Activated CD8-positive, alpha-beta T cell treated with anti-CD3 and anti-CD28 coated beads for 36 hours (primary cell): ENCODE measurements around the gene XDH. TPM values are rescaled to one million over a fixed set of nuclear protein-coding genes. Genes with fewer than 3 reads are reported as not detected.

Experiments used
- ATAC-seq: fragments of 200-7000 bp; cut with Tn5 transposase; one replicate; pipeline ENCODE4 v1.10.0; 2021; ENCODE audit warnings: mild to moderate bottlenecking, moderate library complexity
- CTCF ChIA-PET: fragments of 350-600 bp; sonication (Branson Sonifier 250); formaldehyde crosslinking; loops from one replicate; lab custom pipeline; 2021; ENCODE audit warnings: antibody characterized with exemption; lab: Charles Lee
- POLR2A ChIA-PET: fragments of 350-600 bp; sonication (Branson Sonifier 250); formaldehyde crosslinking; loops from one replicate; lab custom pipeline; 2021; ENCODE audit warnings: antibody characterized with exemption; lab: Charles Lee
- DNase-seq: peaks from one replicate; pipeline ENCODE4 v3.0.0-alpha.2; 2020
- H3K27ac Mint-ChIP-seq: one replicate; pipeline ENCODE4 v1.8.0; 2021; ENCODE audit warnings: mild to moderate bottlenecking, mixed read lengths
- H3K27me3 Mint-ChIP-seq: one replicate; pipeline ENCODE4 v1.8.0; 2021; ENCODE audit warnings: mixed read lengths
- H3K36me3 Mint-ChIP-seq: one replicate; pipeline ENCODE4 v1.8.0; 2021; ENCODE audit warnings: low read depth, mixed read lengths
- H3K4me1 Mint-ChIP-seq: one replicate; pipeline ENCODE4 v1.8.0; 2021; ENCODE audit warnings: low read depth, mixed read lengths
- H3K4me3 Mint-ChIP-seq: one replicate; pipeline ENCODE4 v1.8.0; 2021; ENCODE audit warnings: mild to moderate bottlenecking, moderate library complexity, mixed read lengths
- H3K9me3 Mint-ChIP-seq: one replicate; pipeline ENCODE4 v1.8.0; 2021; ENCODE audit warnings: mixed read lengths
- intact Hi-C: fragments of 100-400 bp; cut with micrococcal nuclease; formaldehyde crosslinking; loops from one replicate; pipeline ENCODE4 v1.10.0; 2022
- total RNA-seq, 2 experiments: library from RNA; stranded (reverse); gene quantifications; one replicate each; pipeline ENCODE4 v1.2.3, GENCODE V29; 2021
- TF ChIP-seq, protein P1 (sequence below): fragments of 200-600 bp; IDR thresholded peaks from one replicate; pipeline ENCODE4 v1.8.0; 2022; ENCODE audit warnings: antibody characterized with exemption, mild to moderate bottlenecking

XDH gene
- total RNA-seq, 2 experiments from 2014 or later, result 0.16 TPM; not detected in 1

DNA sequence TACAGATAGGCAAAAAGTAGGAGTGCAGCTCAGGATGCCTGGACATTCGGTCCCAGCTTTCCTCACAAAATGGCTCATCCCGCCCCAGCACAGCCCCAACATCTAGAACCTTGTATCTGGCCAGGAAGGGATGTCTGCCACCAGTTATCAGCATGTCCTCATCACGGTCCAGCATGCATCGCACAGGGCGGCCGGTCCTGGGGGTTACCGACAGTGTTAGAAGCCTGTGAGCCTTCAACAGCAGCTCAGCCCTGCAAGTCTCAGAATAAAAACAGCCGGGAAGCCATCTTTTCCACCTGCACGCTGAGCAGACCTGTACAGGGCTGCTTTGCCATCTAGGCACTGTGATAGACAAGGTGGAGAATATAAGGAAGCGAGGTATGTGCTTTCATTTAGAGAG, 49.2 kb downstream of the XDH start:
- H3K27me3 Mint-ChIP-seq, result peaks cover 4% of the 10 kb centered on the region
- DNase-seq (no peak), ATAC-seq (no peak)
- ChIA-PET POLR2A (no interaction called here), CTCF (no interaction called here)
- H3K4me3 Mint-ChIP-seq, result no peak overlapping the region
- H3K36me3 Mint-ChIP-seq, result no peaks in the 10 kb centered on the region
- no peaks in the 10 kb centered on the region for H3K4me1 Mint-ChIP-seq
- H3K27ac Mint-ChIP-seq, result no peak overlapping the region
- TF ChIP-seq, protein P1, sequence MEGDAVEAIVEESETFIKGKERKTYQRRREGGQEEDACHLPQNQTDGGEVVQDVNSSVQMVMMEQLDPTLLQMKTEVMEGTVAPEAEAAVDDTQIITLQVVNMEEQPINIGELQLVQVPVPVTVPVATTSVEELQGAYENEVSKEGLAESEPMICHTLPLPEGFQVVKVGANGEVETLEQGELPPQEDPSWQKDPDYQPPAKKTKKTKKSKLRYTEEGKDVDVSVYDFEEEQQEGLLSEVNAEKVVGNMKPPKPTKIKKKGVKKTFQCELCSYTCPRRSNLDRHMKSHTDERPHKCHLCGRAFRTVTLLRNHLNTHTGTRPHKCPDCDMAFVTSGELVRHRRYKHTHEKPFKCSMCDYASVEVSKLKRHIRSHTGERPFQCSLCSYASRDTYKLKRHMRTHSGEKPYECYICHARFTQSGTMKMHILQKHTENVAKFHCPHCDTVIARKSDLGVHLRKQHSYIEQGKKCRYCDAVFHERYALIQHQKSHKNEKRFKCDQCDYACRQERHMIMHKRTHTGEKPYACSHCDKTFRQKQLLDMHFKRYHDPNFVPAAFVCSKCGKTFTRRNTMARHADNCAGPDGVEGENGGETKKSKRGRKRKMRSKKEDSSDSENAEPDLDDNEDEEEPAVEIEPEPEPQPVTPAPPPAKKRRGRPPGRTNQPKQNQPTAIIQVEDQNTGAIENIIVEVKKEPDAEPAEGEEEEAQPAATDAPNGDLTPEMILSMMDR, result no peak
- intact Hi-C loops, result no loop called here
- H3K9me3 Mint-ChIP-seq, result no peaks in the 10 kb centered on the region

DNA sequence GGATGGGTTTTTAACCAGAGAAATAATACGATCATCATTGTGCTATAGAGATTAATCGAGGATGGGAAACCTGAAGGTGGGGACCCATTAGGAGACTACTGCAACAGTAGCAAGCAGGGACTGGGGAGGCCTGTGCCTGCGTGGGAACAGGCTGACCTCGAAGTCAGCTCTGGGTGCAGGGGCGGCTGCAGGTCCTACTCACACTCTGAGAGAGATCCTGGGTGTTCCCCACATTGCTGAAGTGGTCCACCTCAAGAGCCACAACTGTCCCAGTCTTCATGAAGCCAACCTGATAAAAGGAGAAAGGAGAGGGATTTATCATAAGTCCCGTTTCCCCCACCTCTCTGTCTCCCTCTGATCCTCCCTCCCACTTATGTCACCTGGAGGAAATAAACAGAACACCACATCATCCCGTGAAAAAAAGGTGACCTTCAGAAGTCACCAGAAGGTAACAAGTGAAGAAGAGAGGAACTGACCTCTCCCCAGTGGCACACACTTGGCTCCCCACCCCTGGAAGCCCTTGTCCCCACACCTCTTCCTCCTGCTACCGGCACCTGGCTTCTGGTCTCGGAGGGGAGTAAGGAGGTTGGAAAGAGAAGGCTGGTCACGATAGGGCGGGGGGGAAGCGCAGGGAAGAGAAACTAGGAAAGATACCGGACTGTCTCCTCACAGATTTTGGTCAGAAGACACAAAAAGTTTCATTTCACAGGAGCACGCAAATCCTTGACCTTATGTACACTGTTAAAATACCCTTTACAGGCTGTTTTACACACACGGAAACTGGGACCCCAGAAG, 50.4 kb downstream of the XDH start:
- Mint-ChIP-seq H3K4me3 (no peak overlapping the region), H3K27me3 (peaks cover 6% of the 10 kb centered on the region), H3K9me3 (no peaks in the 10 kb centered on the region), H3K36me3 (no peaks in the 10 kb centered on the region), H3K27ac (no peak overlapping the region), H3K4me1 (no peaks in the 10 kb centered on the region)
- ChIA-PET POLR2A (interaction anchor here (0.6 kb wide), 1 partner anchor 424 kb away, joined by 3 read pairs; no protein-coding TSS in a partner anchor), CTCF (no interaction called here)
- intact Hi-C loops, result no loop called here
- DNase-seq, result no peak
- TF ChIP-seq, protein P1, result no peak
- ATAC-seq, result no peak

DNA sequence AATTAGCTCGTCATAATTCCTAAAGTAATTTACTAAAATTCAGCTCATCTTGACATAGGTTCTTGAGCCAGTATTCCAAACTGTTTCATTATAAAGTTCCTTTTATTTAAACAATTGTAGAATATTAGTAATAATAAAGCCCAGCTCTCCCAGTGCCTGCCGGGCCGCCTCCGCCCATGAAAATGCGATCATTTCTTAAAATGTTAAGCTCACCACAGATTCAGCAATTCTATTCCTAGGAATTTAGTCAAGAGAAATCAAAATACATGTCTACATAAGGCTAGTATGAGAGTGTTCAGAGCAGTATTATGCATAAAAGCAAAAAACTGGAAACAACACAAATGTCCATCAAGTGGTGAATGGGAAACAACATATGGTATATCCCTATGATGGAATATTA, 52.0 kb downstream of the XDH start:
- CTCF ChIA-PET, result no interaction called here
- TF ChIP-seq, protein P1, result no peak
- Mint-ChIP-seq H3K4me3 (no peak overlapping the region), H3K9me3 (no peaks in the 10 kb centered on the region), H3K27me3 (peaks cover 8% of the 10 kb centered on the region), H3K27ac (no peak overlapping the region), H3K4me1 (no peaks in the 10 kb centered on the region), H3K36me3 (no peaks in the 10 kb centered on the region)
- intact Hi-C loops, result no loop called here
- DNase-seq (no peak), ATAC-seq (no peak)
- POLR2A ChIA-PET, result no interaction called here

DNA sequence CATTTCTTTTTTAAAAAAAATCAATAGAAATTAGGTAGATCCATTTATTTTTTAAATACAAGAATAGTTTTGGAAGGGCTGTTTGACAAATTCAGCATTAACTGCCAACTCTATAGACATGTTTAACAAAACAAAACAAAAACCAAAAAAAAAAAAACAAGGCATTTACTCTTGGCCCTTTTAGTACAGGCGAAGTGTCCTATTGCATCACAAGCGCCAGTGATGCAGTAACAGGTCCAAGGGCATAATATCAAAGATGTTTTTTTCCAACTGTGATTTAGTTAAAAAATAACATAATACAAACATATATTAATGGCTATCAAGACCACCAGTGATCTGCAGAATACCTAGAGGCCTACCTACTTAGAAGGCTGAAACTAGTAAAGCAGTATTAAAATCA, 55.3 kb downstream of the XDH start:
- ATAC-seq, result no peak
- peaks cover 30% of the 10 kb centered on the region for H3K27me3 Mint-ChIP-seq
- DNase-seq, result no peak
- H3K36me3 Mint-ChIP-seq, result no peaks in the 10 kb centered on the region
- ChIA-PET CTCF (no interaction called here), POLR2A (no interaction called here)
- H3K9me3 Mint-ChIP-seq, result no peaks in the 10 kb centered on the region
- no peaks in the 10 kb centered on the region for H3K4me1 Mint-ChIP-seq
- no peak overlapping the region for H3K4me3 Mint-ChIP-seq
- TF ChIP-seq, protein P1, result no peak
- intact Hi-C loops, result no loop called here
- no peak overlapping the region for H3K27ac Mint-ChIP-seq

DNA sequence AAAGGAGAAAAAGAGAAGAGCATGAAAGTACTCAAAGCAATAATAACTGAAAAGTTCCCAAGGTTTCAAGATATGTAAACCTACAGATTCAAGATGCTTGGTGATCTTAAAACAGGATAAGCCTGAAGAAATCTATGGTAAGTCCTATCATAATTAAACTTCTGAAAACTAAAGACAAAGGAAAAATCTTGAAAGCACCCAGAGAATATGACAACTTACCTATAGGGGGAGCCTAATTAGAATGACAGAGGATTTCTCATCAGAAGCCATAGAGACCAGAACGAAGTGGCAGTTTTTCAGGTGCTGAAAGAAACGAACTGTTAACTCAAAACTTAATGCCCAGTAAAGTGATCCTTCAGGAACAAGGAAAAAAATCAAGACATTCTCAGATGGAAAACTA, 59.7 kb downstream of the XDH start:
- POLR2A ChIA-PET, result no interaction called here
- TF ChIP-seq, protein P1, result peak; percentile 27

More for the DNA sequence above, 59.7 kb downstream of the XDH start:
- intact Hi-C loops, result no loop called here
- H3K4me1 Mint-ChIP-seq, result no peaks in the 10 kb centered on the region
- no peak for DNase-seq
- no peak overlapping the region for H3K27ac Mint-ChIP-seq
- CTCF ChIA-PET, result interaction anchor here (1.2 to 1.3 kb wide), 2 partner anchors 13 to 23 kb away, joined by 3 read pairs; no protein-coding TSS in a partner anchor
- ATAC-seq, result no peak
- H3K9me3 Mint-ChIP-seq, result no peaks in the 10 kb centered on the region
- H3K36me3 Mint-ChIP-seq, result no peaks in the 10 kb centered on the region
- peaks cover 45% of the 10 kb centered on the region for H3K27me3 Mint-ChIP-seq
- no peak overlapping the region for H3K4me3 Mint-ChIP-seq
